ENCODE measurements around the gene GLCE. TPM values are rescaled to one million over a fixed set of nuclear protein-coding genes. Genes with fewer than 3 reads are reported as not detected.

The GLCE gene
- total RNA-seq, 1 donor from 2014 or later: 13.6 TPM

DNA sequence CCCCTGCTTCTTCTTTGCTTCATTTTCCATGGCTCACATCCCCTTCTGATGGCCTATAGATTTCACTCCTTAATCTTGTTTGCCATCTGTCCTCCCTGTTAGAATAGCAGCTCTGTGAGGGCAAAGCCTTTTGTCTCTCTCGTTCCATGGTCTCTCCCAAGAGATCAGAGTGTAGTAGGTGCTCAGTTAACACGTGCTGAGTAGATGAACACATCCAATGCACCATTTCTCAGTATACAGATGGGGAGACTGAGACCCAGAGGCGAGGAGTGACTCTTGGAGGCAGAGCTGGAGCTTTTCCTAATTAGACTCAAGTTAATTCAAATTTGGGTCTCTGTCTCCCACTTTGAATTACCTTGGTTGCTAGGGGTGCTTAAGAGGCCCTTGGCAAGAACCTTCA, 142.5 kb downstream of the GLCE start:
- Histone ChIP-seq H3K9ac (ENCODE audit: low read length) (no peak overlapping the region), H2AFZ (ENCODE audit: low read depth, low read length) (no peak overlapping the region), H3K79me2 (ENCODE audit: insufficient read depth, low read length) (no peaks in the 10 kb centered on the region), H3K9me3 (ENCODE audit: insufficient read depth, low read depth, low read length) (no peaks in the 10 kb centered on the region), H3K4me2 (ENCODE audit: low read length) (no peak overlapping the region), H3K27ac (ENCODE audit: low read depth, low read length) (no peak overlapping the region), H3K27me3 (ENCODE audit: insufficient read depth, low read length) (peaks cover 9% of the 10 kb centered on the region), H3K36me3 (ENCODE audit: insufficient read depth, low read length) (no peaks in the 10 kb centered on the region), H4K20me1 (ENCODE audit: insufficient read depth, low read length) (no peaks in the 10 kb centered on the region), H3K4me3 (ENCODE audit: insufficient read depth, low read depth, low read length) (no peak overlapping the region), H3K4me1 (ENCODE audit: insufficient read depth, low read length) (peaks cover 26% of the 10 kb centered on the region)
- Mint-ChIP-seq H3K9me3 (ENCODE audit: unreplicated experiment) (no peaks in the 10 kb centered on the region), H3K27ac (ENCODE audit: unreplicated experiment) (no peak overlapping the region), H3K36me3 (ENCODE audit: low read depth, unreplicated experiment) (peaks cover 1% of the 10 kb centered on the region), H3K4me1 (ENCODE audit: low read depth, unreplicated experiment) (peaks cover 30% of the 10 kb centered on the region), H3K4me3 (ENCODE audit: unreplicated experiment) (no peak overlapping the region), H3K27me3 (ENCODE audit: low read depth, unreplicated experiment) (peaks cover 21% of the 10 kb centered on the region)
- no peak for DNase-seq (ENCODE audit: low read depth)
- TF ChIP-seq CTCF (IDR thresholded peaks at IDR 0.05; ENCODE audit: insufficient read depth, low read depth, low read length) (no peak), EZH2 (IDR thresholded peaks at IDR 0.05; ENCODE audit: insufficient read depth, low read length) (no peak)
- FAIRE-seq: no peak

DNA sequence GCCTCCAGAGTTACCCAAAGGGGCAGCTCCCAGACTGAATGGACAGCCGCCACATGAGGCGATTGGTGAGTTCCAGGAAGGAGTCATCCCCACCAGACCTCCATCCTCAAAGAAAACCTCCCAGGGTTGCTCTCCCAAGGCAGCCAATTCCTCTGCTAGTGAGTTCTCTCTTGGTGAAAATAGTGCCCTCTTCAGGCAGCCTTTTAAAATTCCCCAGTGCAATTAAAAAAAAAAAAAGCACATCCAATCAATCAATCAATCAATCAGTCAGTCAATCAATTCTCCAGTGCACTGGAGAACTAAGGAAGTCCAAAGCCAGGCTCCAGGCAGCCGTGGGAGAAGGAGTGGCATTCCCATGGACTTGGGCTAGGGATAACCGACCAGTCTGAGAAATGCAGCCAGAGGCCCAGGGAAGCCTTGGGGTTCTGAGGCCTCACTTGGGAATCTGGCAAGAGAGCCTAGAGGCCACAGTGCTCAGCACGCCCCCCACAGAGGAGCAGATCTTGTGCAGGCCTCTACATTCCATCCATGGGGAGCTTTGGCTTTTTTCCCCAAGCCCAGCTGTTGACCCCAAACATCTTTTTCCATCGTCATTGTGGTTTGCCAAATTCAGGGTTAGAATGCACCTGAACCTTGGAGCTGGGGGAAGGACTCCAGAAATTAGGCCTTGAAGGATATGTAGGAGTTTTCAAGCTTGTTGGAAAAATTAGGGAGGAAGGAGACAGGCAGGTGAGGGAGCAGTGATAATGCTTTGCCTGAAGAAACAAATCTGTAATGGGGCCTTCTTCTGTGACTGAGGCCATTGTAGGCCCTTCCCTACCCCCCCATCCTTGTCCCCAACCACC, 143.1 kb downstream of the GLCE start:
- Histone ChIP-seq H2AFZ (ENCODE audit: low read depth, low read length) (no peak overlapping the region), H4K20me1 (ENCODE audit: insufficient read depth, low read length) (no peaks in the 10 kb centered on the region), H3K79me2 (ENCODE audit: insufficient read depth, low read length) (no peaks in the 10 kb centered on the region), H3K27me3 (ENCODE audit: insufficient read depth, low read length) (peaks cover 6% of the 10 kb centered on the region), H3K4me2 (ENCODE audit: low read length) (peak overlapping the region; percentile 20), H3K9me3 (ENCODE audit: insufficient read depth, low read depth, low read length) (no peaks in the 10 kb centered on the region), H3K4me3 (ENCODE audit: insufficient read depth, low read depth, low read length) (no peak overlapping the region), H3K27ac (ENCODE audit: low read depth, low read length) (no peak overlapping the region), H3K36me3 (ENCODE audit: insufficient read depth, low read length) (no peaks in the 10 kb centered on the region), H3K9ac (ENCODE audit: low read length) (no peak overlapping the region), H3K4me1 (ENCODE audit: insufficient read depth, low read length) (peaks cover 24% of the 10 kb centered on the region)
- H3K27ac Mint-ChIP-seq (ENCODE audit: unreplicated experiment): no peak overlapping the region
- H3K27me3 Mint-ChIP-seq (ENCODE audit: low read depth, unreplicated experiment): peaks cover 19% of the 10 kb centered on the region
- FAIRE-seq (no peak), DNase-seq (ENCODE audit: low read depth) (no peak)
- H3K4me1 Mint-ChIP-seq (ENCODE audit: low read depth, unreplicated experiment): peaks cover 30% of the 10 kb centered on the region
- TF ChIP-seq EZH2 (IDR thresholded peaks at IDR 0.05; ENCODE audit: insufficient read depth, low read length) (no peak), CTCF (IDR thresholded peaks at IDR 0.05; ENCODE audit: insufficient read depth, low read depth, low read length) (peak; percentile 8)
- peaks cover 1% of the 10 kb centered on the region for H3K36me3 Mint-ChIP-seq (ENCODE audit: low read depth, unreplicated experiment)
- H3K4me3 Mint-ChIP-seq (ENCODE audit: unreplicated experiment): no peak overlapping the region
- H3K9me3 Mint-ChIP-seq (ENCODE audit: unreplicated experiment): peaks cover 2% of the 10 kb centered on the region

- H3K27ac ChIP-seq (ENCODE audit: low read depth, low read length): peak overlapping the region; percentile 10
- Mint-ChIP-seq H3K9me3 (ENCODE audit: unreplicated experiment) (peaks cover 3% of the 10 kb centered on the region), H3K4me1 (ENCODE audit: low read depth, unreplicated experiment) (peaks cover 30% of the 10 kb centered on the region), H3K27me3 (ENCODE audit: low read depth, unreplicated experiment) (peaks cover 23% of the 10 kb centered on the region), H3K4me3 (ENCODE audit: unreplicated experiment) (no peak overlapping the region), H3K36me3 (ENCODE audit: low read depth, unreplicated experiment) (peaks cover 1% of the 10 kb centered on the region), H3K27ac (ENCODE audit: unreplicated experiment) (peak overlapping the region; percentile 49)
- no peak overlapping the region for H3K9ac ChIP-seq (ENCODE audit: low read length)
- H3K27me3 ChIP-seq (ENCODE audit: insufficient read depth, low read length): peaks cover 6% of the 10 kb centered on the region
- no peak overlapping the region for H2AFZ ChIP-seq (ENCODE audit: low read depth, low read length)
- H3K4me3 ChIP-seq (ENCODE audit: insufficient read depth, low read depth, low read length): no peak overlapping the region
- no peaks in the 10 kb centered on the region for H3K79me2 ChIP-seq (ENCODE audit: insufficient read depth, low read length)
- peaks cover 24% of the 10 kb centered on the region for H3K4me1 ChIP-seq (ENCODE audit: insufficient read depth, low read length)
- no peaks in the 10 kb centered on the region for H4K20me1 ChIP-seq (ENCODE audit: insufficient read depth, low read length)
- H3K9me3 ChIP-seq (ENCODE audit: insufficient read depth, low read depth, low read length): no peaks in the 10 kb centered on the region
- no peaks in the 10 kb centered on the region for H3K36me3 ChIP-seq (ENCODE audit: insufficient read depth, low read length)
- FAIRE-seq (no peak), DNase-seq (ENCODE audit: low read depth) (peak; percentile 73)
- no peak for TF ChIP-seq EZH2 (IDR thresholded peaks at IDR 0.05; ENCODE audit: insufficient read depth, low read length)
- no peak for TF ChIP-seq CTCF (IDR thresholded peaks at IDR 0.05; ENCODE audit: insufficient read depth, low read depth, low read length)
- peak overlapping the region; percentile 20 for H3K4me2 ChIP-seq (ENCODE audit: low read length)
Measured at GRCh38 chr15:69304182-69304545, 143.7 kb downstream of the GLCE start.
